Mesenteric fat pad (tissue), 1 donor: ENCODE results near the gene TTC9B. TPM values are rescaled to one million over a fixed set of nuclear protein-coding genes. Genes with fewer than 3 reads are reported as not detected.

ENCODE experiments used
- DNase-seq: peaks from one replicate; pipeline ENCODE4 v3.0.0-alpha.2; 2020; ENCODE audit warnings: low spot score
- long read RNA-seq: library from polyadenylated mRNA; unstranded; transcript quantifications from one replicate; pipeline ENCODE4 v2.0.0, GENCODE V29; 2020
- total RNA-seq: library from RNA; stranded (reverse); fragmentation: NEBNext Ultra II Directional; extraction: Animal tissue kit (Norgen Biotek cat#: 25700); gene quantifications from one replicate; pipeline ENCODE4 v1.2.1, GENCODE V29; 2021
- donor health status: DM: yes; HTN: yes; CAD: no.

The TTC9B gene
- total RNA-seq = not detected
- long read RNA-seq, partial matches to known transcripts = 0 of 1 reads
- long read RNA-seq, other reads (novel, unspliced or antisense) = 0 of 1 reads

- DNase-seq = no peak
These were observed at the start of gene TTC9B for GRCh38 chr19:40217934-40218890. Gene TTC9B, minus strand, starts transcription at chr19:40218384. Its CDS starts 3 bp downstream, at chr19:40218381.

- DNase-seq = no peak
These were observed 49.4 kb upstream of the TTC9B start for GRCh38 chr19:40267601-40267997.

GRCh38 chr19:40266912-40267600, 48.9 kb upstream of the TTC9B start:
- no peak for DNase-seq

GRCh38 chr19:40266119-40266518, 47.9 kb upstream of the TTC9B start:
- no peak for DNase-seq

GRCh38 chr19:40265763-40266099, 47.5 kb upstream of the TTC9B start:
- DNase-seq = no peak

- DNase-seq = no peak
These were observed 47.0 kb upstream of the TTC9B start for GRCh38 chr19:40265055-40265762.

- DNase-seq = no peak
These were observed 46.3 kb upstream of the TTC9B start for GRCh38 chr19:40264314-40265054.

- no peak for DNase-seq
These were observed 45.5 kb upstream of the TTC9B start for GRCh38 chr19:40263440-40264313.

GRCh38 chr19:40262422-40262821, 44.2 kb upstream of the TTC9B start:
- no peak for DNase-seq

- DNase-seq = no peak
These were observed 43.4 kb upstream of the TTC9B start for GRCh38 chr19:40261631-40262030.

- no peak for DNase-seq
These were observed 38.9 kb upstream of the TTC9B start for GRCh38 chr19:40257096-40257517.

- DNase-seq = no peak
These were observed 38.3 kb upstream of the TTC9B start for GRCh38 chr19:40256512-40256911.

- DNase-seq = no peak
These were observed 37.5 kb upstream of the TTC9B start for GRCh38 chr19:40255619-40256166.

GRCh38 chr19:40254714-40255418, 36.7 kb upstream of the TTC9B start:
- DNase-seq = no peak

GRCh38 chr19:40253611-40254092, 35.5 kb upstream of the TTC9B start:
- no peak for DNase-seq

- no peak for DNase-seq
These were observed 34.2 kb upstream of the TTC9B start for GRCh38 chr19:40252395-40252794.

- DNase-seq = no peak
These were observed 33.8 kb upstream of the TTC9B start for GRCh38 chr19:40251991-40252390.

GRCh38 chr19:40251244-40251643, 33.1 kb upstream of the TTC9B start:
- no peak for DNase-seq

GRCh38 chr19:40249781-40250180, 31.6 kb upstream of the TTC9B start:
- no peak for DNase-seq
